Osteoblast (primary cell): ENCODE results near the gene EML5. TPM values are rescaled to one million over a fixed set of nuclear protein-coding genes. Genes with fewer than 3 reads are reported as not detected.

Source experiments
- DNase-seq: peaks from one replicate; pipeline ENCODE4 v3.0.0; 2011; ENCODE audit warnings: low spot score, mixed read lengths; ENCODE audit not compliant: insufficient read length; ENCODE audit errors: missing footprints
- H2AFZ ChIP-seq: 2 replicates; pipeline ENCODE4 v1.6.0; 2011; ENCODE audit warnings: mild to moderate bottlenecking, low read length
- H3K27ac ChIP-seq: 2 replicates; pipeline ENCODE4 v1.5.1; 2011; ENCODE audit warnings: mild to moderate bottlenecking, low read depth, low read length, moderate library complexity
- H3K27me3 ChIP-seq: 2 replicates; pipeline ENCODE4 v1.6.0; 2012; ENCODE audit warnings: mild to moderate bottlenecking, control low read depth, inconsistent platforms, low read length, moderate library complexity; ENCODE audit not compliant: insufficient read depth
- H3K36me3 ChIP-seq: 2 replicates; pipeline ENCODE4 v1.5.1; 2011; ENCODE audit warnings: mild to moderate bottlenecking, low read length, control low read depth, moderate library complexity; ENCODE audit not compliant: insufficient read depth
- H3K4me1 ChIP-seq: 2 replicates; pipeline ENCODE4 v1.5.1; 2011; ENCODE audit warnings: mild to moderate bottlenecking, low read length, control low read depth, moderate library complexity; ENCODE audit not compliant: insufficient read depth
- H3K4me2 ChIP-seq: 2 replicates; pipeline ENCODE4 v1.6.0; 2011; ENCODE audit warnings: mild to moderate bottlenecking, low read length; ENCODE audit not compliant: insufficient read depth
- H3K4me3 ChIP-seq: fragments of 200-600 bp; sonication (generic); 3 replicates; pipeline ENCODE4 v1.5.1; 2012; ENCODE audit warnings: mild to moderate bottlenecking, low read length, inconsistent platforms; ENCODE audit not compliant: insufficient read depth
- H3K79me2 ChIP-seq: 2 replicates; pipeline ENCODE4 v1.6.0; 2012; ENCODE audit warnings: mild to moderate bottlenecking, low read length, control low read depth, inconsistent platforms; ENCODE audit not compliant: insufficient read depth
- H3K9me3 ChIP-seq: 2 replicates; pipeline ENCODE4 v1.5.1; 2011; ENCODE audit warnings: low read depth, low read length, control low read depth
- H4K20me1 ChIP-seq: 2 replicates; pipeline ENCODE4 v1.6.0; 2012; ENCODE audit warnings: mild to moderate bottlenecking, low read length, control low read depth; ENCODE audit not compliant: insufficient read depth
- total RNA-seq: library from RNA; depleted of rRNA; stranded (reverse); fragments of >200 nt; gene quantifications from 2 replicates; pipeline ENCODE4 v1.2.3, GENCODE V29; 2012
- TF ChIP-seq, protein P1 (sequence below): IDR thresholded peaks from 2 replicates; pipeline ENCODE4 v1.5.1; 2011; ENCODE audit warnings: mild to moderate bottlenecking, low read depth, low read length, moderate library complexity; ENCODE audit errors: extremely low read depth

EML5 gene
- total RNA-seq, 1 donor: under 0.01 TPM

DNA sequence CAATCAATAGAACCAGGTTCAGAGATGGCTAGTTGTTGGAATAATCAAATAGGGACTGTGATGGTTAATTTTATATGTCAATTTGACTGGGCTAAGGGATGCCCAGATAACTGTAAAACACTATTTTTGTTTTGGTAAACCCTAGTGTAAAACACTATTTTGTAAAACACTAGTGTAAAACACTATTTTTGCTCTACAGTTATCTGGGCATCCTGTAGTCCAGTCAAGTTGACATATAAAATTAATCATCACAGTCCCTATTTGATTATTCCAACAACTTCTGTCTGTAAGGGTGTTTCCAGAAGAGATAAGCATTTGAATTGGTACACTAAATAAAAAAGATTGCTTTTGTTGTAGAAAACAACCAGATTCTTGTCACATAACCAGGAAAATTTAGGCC is 15.6 kb upstream of the EML5 start:
- Histone ChIP-seq H4K20me1 (no peaks in the 10 kb centered on the region), H3K27me3 (no peaks in the 10 kb centered on the region), H3K4me1 (no peaks in the 10 kb centered on the region), H3K27ac (no peak overlapping the region), H3K4me3 (no peak overlapping the region), H3K9me3 (no peaks in the 10 kb centered on the region), H3K36me3 (no peaks in the 10 kb centered on the region), H3K4me2 (no peak overlapping the region), H3K79me2 (no peaks in the 10 kb centered on the region), H2AFZ (no peak overlapping the region)
- TF ChIP-seq, protein P1, sequence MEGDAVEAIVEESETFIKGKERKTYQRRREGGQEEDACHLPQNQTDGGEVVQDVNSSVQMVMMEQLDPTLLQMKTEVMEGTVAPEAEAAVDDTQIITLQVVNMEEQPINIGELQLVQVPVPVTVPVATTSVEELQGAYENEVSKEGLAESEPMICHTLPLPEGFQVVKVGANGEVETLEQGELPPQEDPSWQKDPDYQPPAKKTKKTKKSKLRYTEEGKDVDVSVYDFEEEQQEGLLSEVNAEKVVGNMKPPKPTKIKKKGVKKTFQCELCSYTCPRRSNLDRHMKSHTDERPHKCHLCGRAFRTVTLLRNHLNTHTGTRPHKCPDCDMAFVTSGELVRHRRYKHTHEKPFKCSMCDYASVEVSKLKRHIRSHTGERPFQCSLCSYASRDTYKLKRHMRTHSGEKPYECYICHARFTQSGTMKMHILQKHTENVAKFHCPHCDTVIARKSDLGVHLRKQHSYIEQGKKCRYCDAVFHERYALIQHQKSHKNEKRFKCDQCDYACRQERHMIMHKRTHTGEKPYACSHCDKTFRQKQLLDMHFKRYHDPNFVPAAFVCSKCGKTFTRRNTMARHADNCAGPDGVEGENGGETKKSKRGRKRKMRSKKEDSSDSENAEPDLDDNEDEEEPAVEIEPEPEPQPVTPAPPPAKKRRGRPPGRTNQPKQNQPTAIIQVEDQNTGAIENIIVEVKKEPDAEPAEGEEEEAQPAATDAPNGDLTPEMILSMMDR: no peak
- no peak for DNase-seq

DNA sequence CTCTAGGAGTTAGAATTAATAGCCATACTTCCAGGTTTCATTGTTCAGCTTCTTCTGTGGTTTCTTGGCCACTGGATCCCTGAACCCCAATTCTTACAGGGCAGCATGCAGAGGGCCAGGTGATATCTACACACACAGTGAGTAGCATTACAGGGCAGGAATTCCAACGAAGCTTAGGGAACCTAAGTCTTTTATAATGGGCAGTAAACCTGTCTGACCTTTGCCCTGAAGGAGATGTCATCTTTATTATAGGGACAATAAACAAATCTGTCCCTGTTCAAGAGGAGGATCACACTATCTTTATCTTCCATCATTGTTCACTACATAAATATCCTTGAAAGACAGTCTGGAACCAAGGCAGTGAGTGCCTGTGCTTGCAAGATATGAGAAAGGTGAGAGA is 11.7 kb upstream of the EML5 start:
- no peak overlapping the region for H3K4me2 ChIP-seq
- TF ChIP-seq, protein P1: no peak

DNA sequence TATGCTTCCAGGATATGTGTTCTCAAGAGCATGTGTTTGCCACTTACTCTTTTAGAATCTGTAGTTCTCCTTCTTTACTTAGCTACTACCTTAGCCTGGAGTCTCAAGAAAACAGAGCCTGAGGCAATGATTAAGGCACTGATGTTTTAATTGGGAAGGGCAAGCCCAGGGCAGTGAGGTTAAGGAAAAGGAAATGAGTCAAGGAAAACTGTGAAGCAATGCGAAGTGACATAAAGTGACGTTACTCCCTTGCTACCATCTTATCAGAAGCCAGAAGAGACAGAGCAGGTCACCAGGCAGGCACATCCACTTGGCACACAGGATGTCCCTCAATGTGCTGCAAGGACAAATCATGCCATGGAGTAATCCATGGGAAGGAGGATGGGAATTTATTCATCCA is 11.3 kb upstream of the EML5 start:
- TF ChIP-seq, protein P1: no peak
- no peaks in the 10 kb centered on the region for H3K27me3 ChIP-seq
- no peaks in the 10 kb centered on the region for H3K9me3 ChIP-seq
- H3K27ac ChIP-seq: no peak overlapping the region
- no peaks in the 10 kb centered on the region for H3K79me2 ChIP-seq
- DNase-seq: no peak
- H3K4me3 ChIP-seq: no peak overlapping the region
- H3K36me3 ChIP-seq: no peaks in the 10 kb centered on the region
- H2AFZ ChIP-seq: no peak overlapping the region
- no peak overlapping the region for H3K4me2 ChIP-seq
- no peaks in the 10 kb centered on the region for H3K4me1 ChIP-seq
- no peaks in the 10 kb centered on the region for H4K20me1 ChIP-seq

More for the DNA sequence above, 11.7 kb upstream of the EML5 start:
- Histone ChIP-seq H2AFZ (no peak overlapping the region), H3K9me3 (no peaks in the 10 kb centered on the region), H3K4me3 (no peak overlapping the region), H3K27me3 (no peaks in the 10 kb centered on the region), H3K4me1 (no peaks in the 10 kb centered on the region), H3K27ac (no peak overlapping the region), H3K79me2 (no peaks in the 10 kb centered on the region), H3K36me3 (no peaks in the 10 kb centered on the region), H4K20me1 (no peaks in the 10 kb centered on the region)
- no peak for DNase-seq

DNA sequence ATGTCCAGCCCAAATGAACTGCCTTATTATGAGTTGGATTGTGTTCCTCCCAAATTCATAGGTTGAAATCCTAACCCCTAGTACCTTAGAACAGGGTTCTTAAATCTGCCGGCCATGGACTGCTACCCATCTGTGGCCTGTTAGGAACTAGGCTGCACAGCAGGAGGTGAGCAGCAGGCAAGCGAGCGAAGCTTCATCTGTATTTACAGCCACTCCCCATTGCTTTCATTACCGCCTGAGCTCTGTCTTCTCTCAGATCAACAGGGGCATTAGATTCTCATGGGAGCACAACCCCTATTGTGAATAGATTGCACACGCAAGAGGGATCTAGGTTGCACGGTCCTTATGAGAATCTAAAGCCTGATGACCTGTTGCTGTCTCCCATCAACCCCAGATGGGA is 9.8 kb upstream of the EML5 start:
- H4K20me1 ChIP-seq: no peaks in the 10 kb centered on the region
- no peaks in the 10 kb centered on the region for H3K9me3 ChIP-seq
- H3K4me1 ChIP-seq: no peaks in the 10 kb centered on the region
- no peak overlapping the region for H3K27ac ChIP-seq
- DNase-seq: no peak
- H3K4me2 ChIP-seq: no peak overlapping the region
- TF ChIP-seq, protein P1: no peak
- no peak overlapping the region for H3K4me3 ChIP-seq
- no peaks in the 10 kb centered on the region for H3K27me3 ChIP-seq
- H3K79me2 ChIP-seq: no peaks in the 10 kb centered on the region
- H2AFZ ChIP-seq: no peak overlapping the region
- no peaks in the 10 kb centered on the region for H3K36me3 ChIP-seq
